GM12873 (cell line): ENCODE data around the gene TCF4.

ENCODE experiments used
- CTCF ChIP-seq: IDR thresholded peaks from 2 replicates; pipeline ENCODE4 v1.5.1; 2012; ENCODE audit warnings: low read depth, mild to moderate bottlenecking, moderate library complexity, low read length, control low read depth; ENCODE audit not compliant: insufficient read depth; ENCODE audit errors: missing control alignments

TCF4 gene

GRCh38 chr18:55484773-55485172, 103.2 kb downstream of the TCF4 start:
- no peak for TF ChIP-seq CTCF

GRCh38 chr18:55483266-55483871, 104.6 kb downstream of the TCF4 start:
- TF ChIP-seq CTCF = no peak

- no peak for TF ChIP-seq CTCF
Observed at GRCh38 chr18:55479656-55480420, 108.2 kb downstream of the TCF4 start.

- no peak for TF ChIP-seq CTCF
Observed at GRCh38 chr18:55477860-55478581, 110.0 kb downstream of the TCF4 start.

- peak; percentile 25 for TF ChIP-seq CTCF
Observed at GRCh38 chr18:55477499-55477859, 110.5 kb downstream of the TCF4 start.

- TF ChIP-seq CTCF = no peak
Observed at GRCh38 chr18:55475916-55476315, 112.1 kb downstream of the TCF4 start.

- no peak for TF ChIP-seq CTCF
Observed at GRCh38 chr18:55475467-55475866, 112.5 kb downstream of the TCF4 start.
